Myocyte (in vitro differentiated cells): ENCODE measurements around the gene ADAM10. TPM values are rescaled to one million over a fixed set of nuclear protein-coding genes. Genes with fewer than 3 reads are reported as not detected.
"Not testable (repeated sequence)": the region's sequence is repeated elsewhere in the genome, so short reads cannot be mapped to it uniquely, and the experiment has no call there.

Experiments used
- DNase-seq: peaks from one replicate; pipeline ENCODE4 v3.0.0-alpha.2; 2012; ENCODE audit warnings: low read depth
- polyA plus RNA-seq: library from polyadenylated mRNA; unstranded; fragments of >200 nt; gene quantifications from one replicate; pipeline ENCODE4 v1.2.1, GENCODE V29; 2012; ENCODE audit warnings: missing spikeins
- total RNA-seq: library from RNA; depleted of rRNA; stranded (reverse); fragments of >200 nt; gene quantifications from 2 replicates; pipeline ENCODE4 v1.2.3, GENCODE V29; 2014

ADAM10 gene
- 224 and 246 TPM in 2 replicates for total RNA-seq
- polyA plus RNA-seq = 160 TPM

GRCh38 chr15:58749532-58750337 lies at the start of gene ADAM10:
TSS of gene ADAM10 (minus strand) at chr15:58749707. CDS start at chr15:58749534, 173 bp downstream.
- peak; percentile 99 for DNase-seq

GRCh38 chr15:58797505-58797904 lies 48.0 kb upstream of the ADAM10 start:
- no peak for DNase-seq

- DNase-seq = no peak
These were observed 46.3 kb upstream of the ADAM10 start for GRCh38 chr15:58795825-58796224.

GRCh38 chr15:58793862-58794261 lies 44.4 kb upstream of the ADAM10 start:
- no peak for DNase-seq

- DNase-seq = no peak
These were observed 38.7 kb upstream of the ADAM10 start for GRCh38 chr15:58788056-58788710.

- no peak for DNase-seq
These were observed 35.8 kb upstream of the ADAM10 start for GRCh38 chr15:58785355-58785754.

GRCh38 chr15:58779554-58779953 lies 30.0 kb upstream of the ADAM10 start:
- DNase-seq = no peak

GRCh38 chr15:58777107-58777506 lies 27.6 kb upstream of the ADAM10 start:
- no peak for DNase-seq

GRCh38 chr15:58775402-58775801 lies 25.9 kb upstream of the ADAM10 start:
- DNase-seq = no peak

GRCh38 chr15:58773024-58773423 lies 23.5 kb upstream of the ADAM10 start:
- DNase-seq = no peak

GRCh38 chr15:58771621-58772250 lies 22.2 kb upstream of the ADAM10 start:
- no peak for DNase-seq

GRCh38 chr15:58770857-58771620 lies 21.5 kb upstream of the ADAM10 start, which contains the start of gene MINDY2:
TSS of gene MINDY2 (plus strand) at chr15:58771302. CDS start at chr15:58771396, 94 bp downstream.
- DNase-seq = peak; percentile 99

GRCh38 chr15:58770519-58770856 lies 21.0 kb upstream of the ADAM10 start:
- no peak for DNase-seq

- not testable (repeated sequence) for DNase-seq
These were observed 19.1 kb upstream of the ADAM10 start for GRCh38 chr15:58768601-58769004.

- DNase-seq = no peak
These were observed 16.8 kb upstream of the ADAM10 start for GRCh38 chr15:58766290-58766689.

GRCh38 chr15:58764468-58764867 lies 15.0 kb upstream of the ADAM10 start:
- no peak for DNase-seq

- DNase-seq = no peak
These were observed 13.2 kb upstream of the ADAM10 start for GRCh38 chr15:58762731-58763130.

- no peak for DNase-seq
These were observed 12.8 kb upstream of the ADAM10 start for GRCh38 chr15:58762285-58762684.

GRCh38 chr15:58761010-58761388 lies 11.5 kb upstream of the ADAM10 start:
- no peak for DNase-seq

- no peak for DNase-seq
These were observed 11.0 kb upstream of the ADAM10 start for GRCh38 chr15:58760385-58761009.

GRCh38 chr15:58758141-58758540 lies 8.6 kb upstream of the ADAM10 start:
- peak; percentile 50 for DNase-seq
